Neural progenitor cell (in vitro differentiated cells): ENCODE measurements around the gene NASP. TPM values are rescaled to one million over a fixed set of nuclear protein-coding genes. Genes with fewer than 3 reads are reported as not detected.
A peak's percentile ranks its signal among the peaks of the same experiment; 100 is the strongest.

Source experiments
- DNase-seq: peaks from one replicate; pipeline ENCODE4 v3.0.0-alpha.2; 2016; ENCODE audit warnings: low spot score
- H2AFZ ChIP-seq: fragments of 200-600 bp; sonication (generic); replicated peaks from 2 replicates; pipeline ENCODE4 v1.6.1; 2016; ENCODE audit warnings: antibody characterized with exemption
- H3F3A ChIP-seq: fragments of 200-600 bp; sonication (generic); 2 replicates; pipeline ENCODE4 v1.6.1; 2016; ENCODE audit warnings: antibody characterized with exemption, low read depth
- H3K27ac ChIP-seq: fragments of 200-600 bp; sonication (generic); 2 replicates; pipeline ENCODE4 v1.5.1; 2016; ENCODE audit warnings: mild to moderate bottlenecking
- H3K27me3 ChIP-seq: fragments of 200-600 bp; sonication (generic); 2 replicates; pipeline ENCODE4 v1.6.1; 2016; ENCODE audit warnings: mild to moderate bottlenecking, moderate library complexity
- H3K36me3 ChIP-seq: fragments of 200-600 bp; sonication (generic); 2 replicates; pipeline ENCODE4 v1.5.1; 2016
- H3K4me1 ChIP-seq: fragments of 200-600 bp; sonication (generic); 2 replicates; pipeline ENCODE4 v1.6.1; 2016; ENCODE audit warnings: mixed run types
- H3K4me2 ChIP-seq: fragments of 200-600 bp; sonication (generic); 2 replicates; pipeline ENCODE4 v1.6.1; 2016
- H3K4me3 ChIP-seq: fragments of 200-600 bp; sonication (generic); 2 replicates; pipeline ENCODE4 v1.5.1; 2016
- H3K79me2 ChIP-seq: fragments of 200-600 bp; sonication (generic); 2 replicates; pipeline ENCODE4 v1.6.1; 2016; ENCODE audit warnings: low read depth
- H3K9ac ChIP-seq: fragments of 200-600 bp; sonication (generic); 2 replicates; pipeline ENCODE4 v1.6.1; 2016
- H3K9me3 ChIP-seq: fragments of 200-600 bp; sonication (generic); 2 replicates; pipeline ENCODE4 v1.5.1; 2016; ENCODE audit warnings: low read depth
- H4K20me1 ChIP-seq: fragments of 200-600 bp; sonication (generic); 2 replicates; pipeline ENCODE4 v1.6.1; 2016; ENCODE audit warnings: low read depth
- H3K27ac Mint-ChIP-seq: 3 replicates; pipeline ENCODE4 v1.8.0; 2021; ENCODE audit warnings: mixed read lengths
- H3K27me3 Mint-ChIP-seq: 2 replicates; pipeline ENCODE4 v1.8.0; 2022; ENCODE audit warnings: low read depth, mild to moderate bottlenecking, inconsistent platforms, moderate library complexity, mixed read lengths; ENCODE audit not compliant: insufficient read depth
- H3K36me3 Mint-ChIP-seq: 3 replicates; pipeline ENCODE4 v1.8.0; 2021; ENCODE audit warnings: mixed read lengths
- H3K4me1 Mint-ChIP-seq: 3 replicates; pipeline ENCODE4 v1.8.0; 2021; ENCODE audit warnings: mixed read lengths
- H3K4me3 Mint-ChIP-seq: 3 replicates; pipeline ENCODE4 v1.8.0; 2021; ENCODE audit warnings: mild to moderate bottlenecking, moderate library complexity, mixed read lengths
- H3K9me3 Mint-ChIP-seq: 3 replicates; pipeline ENCODE4 v1.8.0; 2020; ENCODE audit warnings: mixed read lengths
- EZH2 ChIP-seq: fragments of 200-600 bp; sonication (generic); IDR thresholded peaks from 2 replicates; pipeline ENCODE4 v1.6.1; 2017; ENCODE audit warnings: antibody characterized with exemption, mild to moderate bottlenecking, moderate library complexity
- EZH2phosphoT487 ChIP-seq: fragments of 200-600 bp; sonication (generic); IDR thresholded peaks from 2 replicates; pipeline ENCODE4 v1.6.1; 2017; ENCODE audit warnings: antibody characterized with exemption
- total RNA-seq: library from RNA; depleted of rRNA; stranded (reverse); fragments of >200 nt; gene quantifications from 2 replicates; pipeline ENCODE4 v1.2.3, GENCODE V29; 2015; ENCODE audit warnings: low replicate concordance
- TF ChIP-seq, protein P1 (sequence below): fragments of 200-600 bp; sonication (generic); IDR thresholded peaks from 2 replicates; pipeline ENCODE4 v1.5.1; 2017; ENCODE audit warnings: antibody characterized with exemption, mild to moderate bottlenecking

The NASP gene
- total RNA-seq, 1 donor from 2014 or later = 337 TPM

GRCh38 chr1:45541193-45541592 lies 42.6 kb upstream of the NASP start:
- Mint-ChIP-seq H3K9me3 (no peaks in the 10 kb centered on the region), H3K27ac (no peak overlapping the region), H3K4me3 (no peak overlapping the region), H3K27me3 (peaks cover 8% of the 10 kb centered on the region), H3K4me1 (peaks cover 11% of the 10 kb centered on the region), H3K36me3 (no peaks in the 10 kb centered on the region)
- H3K4me2 ChIP-seq = no peak overlapping the region
- no peaks in the 10 kb centered on the region for H3K27me3 ChIP-seq
- H3K36me3 ChIP-seq = no peaks in the 10 kb centered on the region
- H3K9ac ChIP-seq = no peak overlapping the region
- H3K4me3 ChIP-seq = no peak overlapping the region
- H3K9me3 ChIP-seq = no peaks in the 10 kb centered on the region
- H3K79me2 ChIP-seq = no peaks in the 10 kb centered on the region
- no peak overlapping the region for H3K27ac ChIP-seq
- DNase-seq = no peak
- H2AFZ ChIP-seq = no peak overlapping the region
- H3F3A ChIP-seq = no peaks in the 10 kb centered on the region
- H4K20me1 ChIP-seq = no peaks in the 10 kb centered on the region
- H3K4me1 ChIP-seq = no peaks in the 10 kb centered on the region
- TF ChIP-seq, protein P1, sequence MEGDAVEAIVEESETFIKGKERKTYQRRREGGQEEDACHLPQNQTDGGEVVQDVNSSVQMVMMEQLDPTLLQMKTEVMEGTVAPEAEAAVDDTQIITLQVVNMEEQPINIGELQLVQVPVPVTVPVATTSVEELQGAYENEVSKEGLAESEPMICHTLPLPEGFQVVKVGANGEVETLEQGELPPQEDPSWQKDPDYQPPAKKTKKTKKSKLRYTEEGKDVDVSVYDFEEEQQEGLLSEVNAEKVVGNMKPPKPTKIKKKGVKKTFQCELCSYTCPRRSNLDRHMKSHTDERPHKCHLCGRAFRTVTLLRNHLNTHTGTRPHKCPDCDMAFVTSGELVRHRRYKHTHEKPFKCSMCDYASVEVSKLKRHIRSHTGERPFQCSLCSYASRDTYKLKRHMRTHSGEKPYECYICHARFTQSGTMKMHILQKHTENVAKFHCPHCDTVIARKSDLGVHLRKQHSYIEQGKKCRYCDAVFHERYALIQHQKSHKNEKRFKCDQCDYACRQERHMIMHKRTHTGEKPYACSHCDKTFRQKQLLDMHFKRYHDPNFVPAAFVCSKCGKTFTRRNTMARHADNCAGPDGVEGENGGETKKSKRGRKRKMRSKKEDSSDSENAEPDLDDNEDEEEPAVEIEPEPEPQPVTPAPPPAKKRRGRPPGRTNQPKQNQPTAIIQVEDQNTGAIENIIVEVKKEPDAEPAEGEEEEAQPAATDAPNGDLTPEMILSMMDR = no peak
- TF ChIP-seq EZH2phosphoT487 (no peak), EZH2 (no peak)

GRCh38 chr1:45542591-45542990 lies 41.2 kb upstream of the NASP start:
- no peak overlapping the region for H3K4me3 Mint-ChIP-seq
- H3F3A ChIP-seq = no peaks in the 10 kb centered on the region
- no peaks in the 10 kb centered on the region for H3K36me3 Mint-ChIP-seq
- no peaks in the 10 kb centered on the region for H4K20me1 ChIP-seq
- no peaks in the 10 kb centered on the region for H3K4me1 ChIP-seq
- peaks cover 8% of the 10 kb centered on the region for H3K27me3 Mint-ChIP-seq
- no peaks in the 10 kb centered on the region for H3K9me3 ChIP-seq
- no peaks in the 10 kb centered on the region for H3K79me2 ChIP-seq
- H3K4me3 ChIP-seq = no peak overlapping the region
- no peaks in the 10 kb centered on the region for H3K36me3 ChIP-seq
- no peaks in the 10 kb centered on the region for H3K27me3 ChIP-seq
- no peaks in the 10 kb centered on the region for H3K9me3 Mint-ChIP-seq
- no peaks in the 10 kb centered on the region for H3K4me1 Mint-ChIP-seq
- DNase-seq = no peak
- no peak overlapping the region for H2AFZ ChIP-seq
- TF ChIP-seq EZH2 (no peak), EZH2phosphoT487 (no peak)
- TF ChIP-seq, protein P1 = no peak
- no peak overlapping the region for H3K4me2 ChIP-seq
- H3K27ac Mint-ChIP-seq = peak overlapping the region; percentile 15
- H3K9ac ChIP-seq = no peak overlapping the region
- no peak overlapping the region for H3K27ac ChIP-seq

GRCh38 chr1:45543581-45544417 lies 40.0 kb upstream of the NASP start:
- Histone ChIP-seq H3F3A (no peaks in the 10 kb centered on the region), H2AFZ (peak overlapping the region; percentile 42), H3K27ac (no peak overlapping the region), H3K9ac (no peak overlapping the region), H3K4me3 (no peak overlapping the region), H3K27me3 (no peaks in the 10 kb centered on the region), H3K36me3 (no peaks in the 10 kb centered on the region), H4K20me1 (no peaks in the 10 kb centered on the region), H3K9me3 (no peaks in the 10 kb centered on the region), H3K79me2 (no peaks in the 10 kb centered on the region), H3K4me2 (no peak overlapping the region), H3K4me1 (no peaks in the 10 kb centered on the region)
- DNase-seq = no peak
- Mint-ChIP-seq H3K4me1 (no peaks in the 10 kb centered on the region), H3K27me3 (peaks cover 8% of the 10 kb centered on the region), H3K4me3 (no peak overlapping the region), H3K36me3 (no peaks in the 10 kb centered on the region), H3K9me3 (no peaks in the 10 kb centered on the region), H3K27ac (no peak overlapping the region)
- TF ChIP-seq EZH2phosphoT487 (no peak), EZH2 (no peak)

DNA sequence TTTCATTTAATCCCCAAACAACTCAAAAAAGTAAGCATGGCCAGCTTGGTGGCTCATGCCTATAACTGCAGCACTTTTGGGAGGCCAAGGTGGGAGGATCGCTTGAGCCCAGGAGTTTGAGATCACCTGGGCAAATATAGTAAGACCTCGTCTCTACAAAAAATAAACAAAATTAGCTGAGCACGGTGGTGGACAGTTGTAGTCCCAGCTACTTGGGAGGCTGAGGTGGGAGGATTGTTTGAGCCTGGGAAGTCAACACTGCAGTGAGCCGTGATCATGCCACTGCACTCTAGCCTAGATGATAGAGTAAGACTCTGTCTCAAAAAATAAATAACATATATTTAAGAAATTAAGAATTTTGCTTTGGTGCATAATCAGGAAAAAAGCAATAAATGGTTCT lies 39.3 kb upstream of the NASP start:
- no peak overlapping the region for H3K9ac ChIP-seq
- Mint-ChIP-seq H3K27ac (no peak overlapping the region), H3K4me3 (no peak overlapping the region), H3K9me3 (no peaks in the 10 kb centered on the region), H3K36me3 (no peaks in the 10 kb centered on the region), H3K4me1 (no peaks in the 10 kb centered on the region), H3K27me3 (peaks cover 8% of the 10 kb centered on the region)
- H3K79me2 ChIP-seq = no peaks in the 10 kb centered on the region
- TF ChIP-seq, protein P1 = no peak
- TF ChIP-seq EZH2phosphoT487 (no peak), EZH2 (no peak)
- no peaks in the 10 kb centered on the region for H3K27me3 ChIP-seq
- no peaks in the 10 kb centered on the region for H4K20me1 ChIP-seq
- no peak overlapping the region for H2AFZ ChIP-seq
- no peaks in the 10 kb centered on the region for H3K9me3 ChIP-seq
- H3K4me2 ChIP-seq = no peak overlapping the region
- H3K4me1 ChIP-seq = no peaks in the 10 kb centered on the region
- no peak overlapping the region for H3K27ac ChIP-seq
- peaks cover 3% of the 10 kb centered on the region for H3F3A ChIP-seq
- H3K36me3 ChIP-seq = no peaks in the 10 kb centered on the region
- H3K4me3 ChIP-seq = no peak overlapping the region
- DNase-seq = no peak
